GM03348 (cell line): ENCODE results near the gene DEDD.

Experiments used
- DNase-seq: peaks from one replicate; pipeline ENCODE4 v3.0.0; 2012; ENCODE audit warnings: low spot score

The DEDD gene

DNA sequence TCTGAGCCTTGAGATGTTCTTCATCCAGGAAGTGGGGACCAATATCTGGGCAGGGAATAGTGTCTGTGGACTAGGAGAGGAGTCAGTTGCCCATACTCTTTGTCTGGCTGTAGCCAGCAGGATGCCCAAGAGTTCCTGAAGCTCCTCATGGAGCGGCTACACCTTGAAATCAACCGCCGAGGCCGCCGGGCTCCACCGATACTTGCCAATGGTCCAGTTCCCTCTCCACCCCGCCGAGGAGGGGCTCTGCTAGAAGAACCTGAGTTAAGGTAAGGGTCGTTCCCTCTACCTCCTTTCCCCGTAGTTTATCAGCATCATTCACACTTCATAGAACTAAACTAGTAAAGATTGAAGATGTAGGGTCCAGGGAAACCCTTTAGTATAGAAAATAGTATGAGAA is 30.3 kb upstream of the DEDD start:
- no peak for DNase-seq

DNA sequence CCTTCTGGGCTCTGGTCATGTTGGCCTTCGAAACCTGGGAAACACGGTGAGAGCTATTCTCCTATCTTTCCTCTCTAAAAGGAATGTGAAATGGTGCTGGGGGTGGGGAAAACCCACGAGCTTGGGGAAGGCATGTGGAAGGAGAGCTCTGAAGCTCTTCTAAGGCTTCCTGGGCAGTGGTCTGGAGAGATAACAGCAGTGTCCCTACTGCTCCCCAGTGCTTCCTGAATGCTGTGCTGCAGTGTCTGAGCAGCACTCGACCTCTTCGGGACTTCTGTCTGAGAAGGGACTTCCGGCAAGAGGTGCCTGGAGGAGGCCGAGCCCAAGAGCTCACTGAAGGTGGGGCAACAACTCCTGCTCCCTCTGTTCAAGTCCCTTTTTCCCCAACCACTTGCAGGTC is 29.6 kb upstream of the DEDD start:
- DNase-seq: no peak

DNA sequence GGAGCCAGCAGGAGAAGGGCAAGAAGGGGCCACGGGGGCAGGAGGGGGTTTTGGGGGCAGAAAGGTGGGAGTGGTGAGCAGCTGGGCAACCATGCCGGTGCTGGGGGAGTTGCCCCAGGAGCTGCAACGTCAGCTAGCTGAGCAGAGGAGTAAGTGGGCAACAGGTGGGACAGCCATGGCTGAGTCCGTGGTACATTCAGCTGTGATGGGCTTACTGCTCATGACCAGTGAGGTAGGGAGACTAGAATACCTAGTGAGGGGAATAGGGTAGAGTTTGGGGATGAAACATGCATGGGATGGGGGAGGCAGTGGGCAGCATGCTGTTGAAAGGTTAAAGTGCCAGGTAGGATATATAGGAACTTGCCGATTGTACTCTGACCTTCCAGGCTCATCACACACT is 29.2 kb upstream of the DEDD start:
- DNase-seq: no peak

DNA sequence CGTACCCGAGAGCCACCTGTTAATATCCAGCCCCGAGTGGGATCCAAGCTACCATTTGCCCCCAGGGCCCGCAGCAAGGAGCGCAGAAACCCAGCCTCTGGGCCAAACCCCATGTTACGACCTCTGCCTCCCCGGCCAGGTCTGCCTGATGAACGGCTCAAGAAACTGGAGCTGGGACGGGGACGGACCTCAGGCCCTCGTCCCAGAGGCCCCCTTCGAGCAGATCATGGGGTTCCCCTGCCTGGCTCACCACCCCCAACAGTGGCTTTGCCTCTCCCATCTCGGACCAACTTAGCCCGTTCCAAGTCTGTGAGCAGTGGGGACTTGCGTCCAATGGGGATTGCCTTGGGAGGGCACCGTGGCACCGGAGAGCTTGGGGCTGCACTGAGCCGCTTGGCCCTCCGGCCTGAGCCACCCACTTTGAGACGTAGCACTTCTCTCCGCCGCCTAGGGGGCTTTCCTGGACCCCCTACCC is 28.2 kb upstream of the DEDD start:
- DNase-seq: no peak

DNA sequence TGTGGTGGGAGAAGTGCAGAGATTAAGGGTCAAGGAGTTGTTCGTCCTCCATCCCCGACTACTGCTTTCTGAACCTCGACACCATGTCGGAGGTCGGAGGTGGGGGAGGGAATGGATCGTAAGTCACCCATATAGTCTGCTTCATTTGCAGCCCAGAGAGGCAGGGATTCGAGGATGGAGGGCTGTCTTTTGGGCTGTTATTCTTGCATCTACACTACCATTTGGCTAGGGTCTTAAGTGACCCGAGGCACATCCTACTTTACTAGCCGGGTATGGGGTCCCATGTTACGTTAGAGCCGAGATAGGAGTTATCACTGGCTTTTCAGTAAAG is 27.4 kb upstream of the DEDD start:
- DNase-seq: no peak

DNA sequence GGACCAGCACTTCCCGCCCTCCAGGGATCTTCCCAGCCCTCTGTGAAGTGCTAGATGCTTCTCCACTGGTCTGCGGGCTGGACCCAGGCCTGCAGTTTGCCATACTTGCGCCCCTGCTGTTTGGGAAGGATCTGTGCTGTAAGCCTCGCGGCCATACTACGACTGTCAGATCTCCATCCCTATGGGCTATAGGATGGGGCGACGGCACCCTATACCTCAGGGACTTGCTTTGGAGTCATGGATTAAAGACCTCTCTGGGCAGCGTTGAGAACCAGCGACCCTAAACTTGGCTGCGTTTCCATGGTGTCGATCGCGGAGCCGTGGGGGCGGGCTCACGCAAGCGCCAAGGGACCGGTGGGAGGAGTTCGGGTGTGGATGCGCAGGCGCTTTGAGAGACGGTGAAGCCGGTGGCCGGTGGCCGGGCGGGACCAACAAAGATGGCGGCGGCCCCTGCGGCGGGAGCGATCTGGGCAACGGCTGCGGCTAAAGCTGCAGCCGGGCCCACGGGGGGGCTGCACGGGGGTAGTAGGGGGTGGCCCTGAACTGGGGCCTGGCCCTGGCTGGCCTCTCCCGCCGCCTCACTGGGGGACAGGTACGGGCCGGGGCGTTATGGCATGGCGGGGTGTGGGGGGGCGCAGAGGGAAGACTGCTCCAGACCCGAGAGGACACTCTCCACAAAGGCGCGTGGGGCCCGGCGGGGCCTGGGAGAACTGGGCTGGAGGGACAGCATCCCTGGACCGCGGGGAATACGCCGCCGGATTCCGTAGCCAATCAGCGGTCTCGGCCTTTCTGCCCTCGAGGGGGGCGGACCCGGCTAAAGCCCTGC is 26.8 kb upstream of the DEDD start, which contains the start of gene USP21:
TSS of gene USP21 (plus strand) at position 414 of the 826 bp plus-strand sequence. CDS start 1,141 bp downstream, outside the sequence.
- DNase-seq: peak; percentile 98

DNA sequence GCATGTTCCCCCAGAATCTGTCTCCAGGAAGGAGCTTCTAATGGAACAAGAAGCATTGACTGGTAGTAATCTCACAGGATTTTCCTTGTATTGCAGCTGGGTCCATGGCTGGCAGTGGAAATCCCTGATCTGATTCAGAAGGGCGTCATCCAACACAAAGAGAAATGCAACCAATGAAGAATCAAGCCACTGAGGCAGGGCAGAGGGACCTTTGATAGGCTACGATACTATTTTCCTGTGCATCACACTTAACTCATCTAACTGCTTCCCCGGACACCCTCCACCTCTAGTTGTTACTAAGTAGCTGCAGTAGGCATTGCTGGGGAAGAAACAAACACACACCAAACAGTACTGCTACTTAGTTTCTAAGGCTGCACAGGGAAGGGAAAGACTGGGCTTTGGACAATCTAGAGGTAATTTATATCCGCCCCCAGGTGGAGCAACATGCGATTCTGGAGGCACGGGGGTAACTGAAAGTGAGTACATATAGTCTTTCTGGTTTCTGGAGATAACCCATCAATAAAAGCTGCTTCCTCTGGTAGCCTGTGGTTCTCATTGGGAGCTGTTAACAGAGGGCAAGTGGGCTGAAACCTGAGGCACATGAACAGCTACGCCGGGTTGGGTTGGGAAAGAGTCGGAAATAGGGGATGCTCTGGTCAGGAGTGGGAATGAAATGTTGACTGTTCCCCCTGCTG is 26.0 kb upstream of the DEDD start:
- no peak for DNase-seq

DNA sequence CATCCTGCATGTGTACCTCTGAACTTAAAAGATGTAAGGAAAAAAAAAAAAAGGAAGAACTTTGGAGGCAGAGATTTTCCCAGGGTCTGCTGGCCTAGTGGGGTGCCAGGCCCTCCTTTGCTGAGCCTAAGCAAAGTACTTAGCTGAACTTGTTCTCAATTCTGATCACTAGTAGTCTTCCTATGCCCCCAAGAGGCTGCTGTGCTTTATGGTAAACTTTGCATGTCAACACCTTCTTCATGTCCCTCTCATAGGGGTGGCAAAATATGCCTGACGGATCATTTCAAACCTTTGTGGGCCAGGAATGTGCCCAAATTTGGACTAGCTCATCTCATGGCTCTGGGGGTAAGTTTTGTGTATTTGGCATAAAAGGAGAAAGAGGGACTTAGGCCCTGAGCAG is 25.4 kb upstream of the DEDD start:
- DNase-seq: no peak

DNA sequence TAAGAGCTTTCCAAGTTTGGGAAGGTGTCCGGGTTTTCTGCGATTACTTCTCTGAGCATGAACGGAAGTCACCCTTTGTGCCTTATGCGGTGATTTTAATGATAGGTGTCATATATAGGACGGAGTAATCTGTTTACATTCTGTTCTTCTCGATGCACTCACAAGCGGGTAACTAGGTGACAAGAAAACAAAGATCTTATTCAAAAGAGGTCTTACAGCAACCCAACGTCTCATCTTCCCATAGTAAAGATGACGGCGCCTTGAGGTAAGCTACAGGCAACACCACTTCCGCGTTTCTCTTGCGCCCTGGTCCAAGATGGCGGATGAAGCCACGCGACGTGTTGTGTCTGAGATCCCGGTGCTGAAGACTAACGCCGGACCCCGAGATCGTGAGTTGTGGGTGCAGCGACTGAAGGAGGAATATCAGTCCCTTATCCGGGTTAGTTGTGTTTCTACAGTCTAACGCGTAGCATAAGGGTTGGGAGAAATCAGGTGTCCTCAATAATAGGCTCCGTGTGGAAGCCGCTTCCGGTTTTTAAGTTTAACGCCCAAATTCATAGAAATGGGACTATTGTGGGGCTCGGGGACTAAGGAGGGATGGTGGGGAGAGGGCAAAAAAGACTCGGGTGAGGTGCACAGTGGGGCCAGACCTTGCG is 21.3 kb upstream of the DEDD start, which contains the start of gene UFC1:
TSS of gene UFC1 (plus strand) at position 297 of the 656 bp plus-strand sequence. CDS start at position 317, 20 bp downstream.
- peak; percentile 85 for DNase-seq

DNA sequence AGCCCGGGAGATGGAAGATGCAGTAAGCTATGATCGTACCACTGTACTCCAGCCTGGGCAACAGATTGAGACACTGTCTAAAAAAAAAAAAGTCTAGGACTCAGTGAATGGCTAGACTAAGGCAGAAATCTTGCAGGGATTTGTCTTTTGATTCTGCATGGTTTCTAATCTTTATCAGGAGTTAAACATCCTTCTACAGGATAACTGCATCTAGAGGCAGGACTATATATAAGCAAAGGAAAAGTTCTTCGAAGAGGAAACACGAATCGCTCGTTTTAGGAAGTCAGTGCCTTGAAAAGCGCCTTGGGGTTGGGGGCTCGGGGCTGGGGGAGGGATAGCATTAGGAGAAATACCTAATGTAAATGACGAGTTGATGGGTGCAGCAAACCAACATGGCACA is 20.7 kb upstream of the DEDD start:
- no peak for DNase-seq

DNA sequence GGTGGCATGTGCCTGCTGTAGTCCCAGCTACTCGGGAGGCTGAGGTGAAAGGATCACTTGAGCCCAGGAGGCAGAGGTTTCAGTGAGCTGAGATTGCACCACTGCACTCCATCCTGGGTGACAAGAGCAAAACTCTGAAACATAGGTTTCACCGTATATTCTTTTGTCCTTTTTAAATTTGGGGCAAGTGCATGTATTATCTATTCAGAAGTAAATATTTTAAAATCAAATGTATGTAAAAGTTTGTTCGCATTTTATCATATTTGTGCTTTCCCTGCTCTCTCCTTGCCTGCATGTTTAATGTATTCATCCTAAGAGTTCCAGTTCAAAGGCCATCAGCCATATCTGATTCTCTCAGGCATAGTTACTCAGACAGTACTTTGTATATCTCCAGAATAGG is 13.4 kb upstream of the DEDD start:
- DNase-seq: no peak

DNA sequence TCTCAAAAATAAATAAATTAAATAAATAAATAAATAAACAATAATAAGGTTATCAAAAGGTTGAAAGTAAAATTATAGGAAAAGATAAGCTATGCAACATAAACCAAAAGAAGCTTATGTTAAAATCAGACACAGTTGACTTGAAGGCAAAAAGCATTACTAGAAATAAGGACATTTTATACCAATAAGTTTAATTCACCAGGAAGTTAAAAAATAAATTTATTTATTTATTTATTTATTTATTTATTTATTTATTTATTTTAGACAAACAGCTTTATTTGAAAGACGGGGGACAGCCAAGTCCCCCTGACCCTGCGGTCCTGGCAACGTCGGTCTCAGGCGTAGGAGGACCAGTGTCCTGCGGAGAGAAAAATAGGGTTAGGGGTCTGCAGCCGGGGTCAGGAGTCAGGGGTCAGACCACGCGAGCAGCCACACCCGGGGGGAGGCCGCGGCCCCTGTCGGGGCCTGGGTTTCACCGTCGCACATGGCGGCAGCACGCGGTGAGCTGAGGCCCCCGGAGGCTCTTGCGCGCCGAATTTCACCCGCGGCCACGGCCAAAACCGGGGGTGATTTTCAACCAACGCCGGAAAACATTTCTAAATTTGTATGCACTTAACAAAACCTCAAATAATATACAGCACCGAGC is 8.4 kb upstream of the DEDD start:
- DNase-seq: no peak

DNA sequence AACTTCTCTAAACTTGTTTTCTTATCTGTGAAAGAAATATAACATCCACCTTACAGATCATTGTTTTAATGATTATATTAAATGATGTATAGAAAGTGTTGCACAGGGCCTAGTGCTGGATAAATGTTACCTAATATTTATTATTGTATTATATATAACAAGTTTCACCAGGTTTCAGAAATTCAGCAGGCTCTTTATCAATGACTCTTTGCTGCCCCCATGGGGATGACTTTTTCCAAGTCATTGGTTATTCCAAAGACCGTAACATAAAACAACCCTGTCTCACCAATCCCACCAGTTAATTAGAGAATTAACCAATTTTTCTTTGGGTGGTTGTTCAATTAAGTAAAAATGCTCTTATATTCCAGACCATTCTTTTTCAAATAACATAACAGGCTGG is 7.3 kb upstream of the DEDD start:
- peak; percentile 64 for DNase-seq

DNA sequence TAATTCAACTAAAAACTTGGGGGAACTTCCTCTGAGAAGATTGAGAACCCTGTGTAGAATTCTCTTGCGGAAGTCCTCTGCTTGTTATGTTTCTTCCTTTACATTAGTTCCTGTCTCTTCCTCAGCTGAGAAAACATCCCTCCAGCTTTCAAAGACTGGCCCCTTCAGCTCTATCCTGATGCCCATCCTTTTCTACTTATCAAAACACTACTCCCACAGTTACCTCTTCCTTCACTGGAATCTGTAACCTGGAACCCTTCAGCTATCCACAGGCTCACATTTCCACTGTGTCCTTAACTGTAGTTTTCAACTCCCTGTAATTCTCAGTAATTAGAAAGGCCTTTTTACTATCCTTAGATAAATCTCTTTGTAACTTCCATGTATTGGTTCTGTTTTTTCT is 6.0 kb upstream of the DEDD start:
- no peak for DNase-seq

DNA sequence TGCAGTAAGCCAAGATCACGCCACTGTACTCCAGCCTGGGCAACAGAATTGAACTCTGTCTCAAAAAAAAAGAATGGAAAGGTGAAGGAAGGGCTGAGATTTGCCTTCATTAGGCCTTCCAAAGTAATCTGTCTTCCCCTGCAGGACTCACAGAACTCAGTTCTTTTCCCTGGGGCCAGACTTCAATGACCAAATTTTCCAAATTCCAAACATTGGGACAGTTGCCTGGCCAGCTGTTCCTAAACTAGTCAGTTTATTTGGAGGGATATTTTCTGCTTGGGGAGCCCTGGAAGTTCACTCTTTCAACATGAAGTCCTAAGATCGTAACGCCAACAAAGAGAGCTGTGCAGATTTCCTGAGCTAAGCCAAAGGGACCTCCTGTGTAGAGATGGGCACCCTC is 5.4 kb upstream of the DEDD start:
- DNase-seq: no peak

DNA sequence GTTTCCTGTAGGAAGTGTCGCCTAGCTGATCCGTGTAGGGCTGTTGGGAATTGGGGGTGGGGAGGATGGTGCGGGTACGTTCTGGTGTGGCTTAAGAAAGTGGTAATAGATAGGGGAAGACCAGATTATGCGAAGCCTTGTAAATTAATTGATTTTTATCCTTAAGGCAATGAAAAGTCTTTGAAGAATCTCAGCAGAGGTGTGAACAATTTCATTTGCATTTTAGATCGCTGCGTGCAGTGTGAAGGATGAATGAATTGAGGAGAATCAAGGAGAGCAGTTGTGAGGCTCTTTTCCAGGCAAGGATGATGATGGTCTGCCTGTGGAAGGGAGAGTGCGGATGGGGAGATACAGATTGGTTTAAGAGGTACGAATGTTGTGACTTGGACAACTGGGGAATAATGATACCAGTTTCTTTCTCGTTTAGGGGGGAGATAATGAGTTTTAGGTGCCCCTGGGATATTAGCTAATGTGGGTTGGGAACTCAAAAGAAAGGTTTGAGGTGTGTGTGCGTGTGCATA is 813 bp upstream of the DEDD start:
- DNase-seq: no peak

DNA sequence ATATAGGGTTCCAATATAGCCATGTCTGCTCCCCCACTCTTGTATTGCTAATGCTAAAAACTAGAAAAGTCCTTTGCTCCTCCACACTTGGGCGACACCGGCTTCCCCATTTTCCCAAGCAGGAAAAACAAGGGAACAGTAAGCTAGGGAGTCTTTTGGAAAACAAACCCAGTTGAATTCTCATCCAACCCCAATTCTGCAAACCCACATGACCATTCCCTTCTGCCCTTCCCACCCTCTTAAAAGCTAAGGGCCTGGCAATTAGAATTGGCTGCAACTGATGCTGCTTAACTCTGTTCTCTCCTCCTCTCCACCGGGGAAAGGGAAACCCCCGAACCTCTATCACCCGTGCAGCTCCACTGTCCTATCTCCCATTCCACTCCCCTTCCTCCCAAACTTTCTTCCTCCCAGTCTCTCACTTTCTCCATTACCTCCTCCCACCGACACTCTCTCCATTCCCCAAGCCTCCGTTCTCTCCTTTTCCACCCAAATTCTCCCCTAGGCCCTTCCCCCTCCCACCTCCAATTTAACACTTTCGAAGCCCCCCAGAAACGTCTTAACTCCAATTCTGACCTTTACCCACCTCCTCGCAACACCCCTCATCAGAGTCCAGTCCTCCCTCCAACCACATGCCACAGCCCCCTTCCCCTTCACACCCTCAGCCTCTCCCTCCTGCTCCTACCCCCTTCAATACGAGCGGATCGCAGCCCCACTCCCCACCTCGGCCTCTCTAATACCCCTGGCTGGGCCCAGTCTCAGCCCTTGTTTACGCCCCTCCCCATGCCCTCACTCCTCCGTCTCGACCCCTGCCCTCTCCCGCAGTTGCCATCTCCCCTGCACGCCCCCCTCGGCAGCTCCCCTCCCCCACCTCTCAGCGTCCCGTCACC is 701 bp downstream of the DEDD start:
- DNase-seq: peak; percentile 45

DNA sequence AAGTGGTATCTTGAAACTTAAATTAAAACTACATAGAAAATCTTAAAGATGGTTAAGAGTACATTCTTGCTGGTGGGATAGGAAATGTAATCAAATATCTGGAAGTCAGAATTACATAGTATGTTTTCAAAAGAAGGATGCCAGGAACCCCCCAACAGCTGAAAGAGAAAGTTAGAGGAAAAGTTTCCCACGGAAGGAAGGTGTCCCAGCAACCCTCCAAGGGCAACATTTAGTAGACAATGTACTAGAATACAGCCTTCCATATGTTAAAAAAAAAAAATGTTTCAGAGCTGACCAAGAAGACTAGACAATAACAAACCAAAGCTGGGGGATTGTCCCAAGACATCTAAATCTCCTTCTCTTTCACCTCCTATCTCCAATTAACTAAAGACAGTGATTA is 2.2 kb downstream of the DEDD start:
- DNase-seq: no peak

DNA sequence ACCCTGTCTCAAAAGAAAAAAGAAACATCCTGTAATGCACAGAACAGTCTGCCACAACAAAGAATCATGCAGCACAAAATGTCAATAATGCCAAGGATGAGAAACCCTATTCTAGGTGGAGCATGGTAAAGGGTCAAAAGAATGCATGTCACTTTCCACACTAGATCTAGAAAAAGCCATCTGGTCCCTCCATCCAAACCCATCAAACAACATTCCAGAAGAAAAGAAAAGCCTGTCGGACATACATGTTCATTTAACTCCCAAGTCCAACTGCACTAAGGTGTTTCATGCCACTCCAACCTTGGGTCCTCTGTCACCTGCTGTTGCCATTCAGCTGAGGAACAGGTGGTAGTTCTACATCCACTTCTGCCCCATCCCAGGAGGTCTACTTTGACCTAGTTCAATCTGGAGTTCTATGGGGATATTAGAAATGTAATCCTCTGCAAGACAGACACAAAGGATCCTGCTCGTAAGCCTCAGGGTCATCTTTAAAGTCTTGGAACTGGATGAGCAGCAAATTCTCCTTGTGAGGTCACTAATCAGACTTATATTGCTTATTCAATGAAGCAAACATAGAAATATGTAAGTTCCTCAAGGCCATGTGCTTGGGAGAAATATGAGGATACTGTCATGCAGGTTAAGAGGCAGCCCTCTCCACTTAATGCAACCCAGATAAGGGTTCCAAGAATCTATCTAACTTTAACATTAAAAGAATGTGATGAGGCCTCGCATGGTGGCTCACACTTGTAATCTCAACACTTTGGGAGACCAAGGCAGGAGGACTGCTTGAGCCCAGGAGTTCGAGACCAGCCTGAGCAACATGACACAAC is 3.7 kb downstream of the DEDD start:
- DNase-seq: no peak

DNA sequence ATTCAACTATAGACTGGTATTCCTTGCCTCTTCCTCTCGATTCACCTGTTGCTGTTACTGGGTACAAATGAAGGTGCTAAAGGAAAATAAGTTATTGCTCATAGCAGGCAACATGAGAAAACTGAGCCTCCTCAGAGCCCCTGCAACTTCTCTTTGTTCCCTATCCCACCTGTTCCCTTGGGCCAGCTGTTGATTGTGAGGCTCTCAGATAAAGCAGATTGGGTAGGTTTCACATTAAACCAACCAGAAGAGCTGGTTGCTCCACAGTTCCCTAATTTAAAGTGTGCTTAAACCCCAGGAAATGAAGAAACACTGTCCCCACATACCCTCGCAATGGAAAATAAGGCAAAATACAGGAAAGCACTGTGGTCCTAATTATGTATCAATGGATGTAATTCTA is 4.8 kb downstream of the DEDD start:
- DNase-seq: no peak
